AG08396 (cell line): ENCODE results near the gene ASPN.

ENCODE experiments used
- DNase-seq: peaks from one replicate; pipeline ENCODE4 v3.0.0; 2012; ENCODE audit warnings: low spot score, mixed read lengths

Gene ASPN

GRCh38 chr9:92482329-92482728 is at the start of gene ASPN:
Gene ASPN, minus strand, starts transcription at chr9:92482506.
- DNase-seq, result no peak

DNA sequence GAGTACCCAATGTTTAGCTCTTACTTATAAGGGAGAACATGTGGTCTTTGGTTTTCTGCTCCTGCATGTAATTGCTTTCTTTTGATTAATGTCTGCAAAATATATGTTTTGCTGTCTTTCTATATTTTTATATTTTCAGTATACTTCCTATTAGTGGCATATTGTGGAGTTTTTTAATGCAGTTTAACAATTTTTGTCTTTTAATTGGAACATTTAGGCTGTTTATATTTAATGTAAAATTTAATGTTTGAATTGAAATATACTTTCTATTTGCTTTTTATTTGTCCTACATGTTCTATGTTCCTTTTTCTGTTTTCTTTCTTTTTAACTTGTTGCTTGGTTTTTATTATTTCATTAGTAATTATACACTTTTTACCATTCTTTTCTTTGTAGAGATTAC is 48.6 kb upstream of the ASPN start:
- no peak for DNase-seq

GRCh38 chr9:92529124-92529523 is 46.8 kb upstream of the ASPN start:
- DNase-seq, result no peak

DNA sequence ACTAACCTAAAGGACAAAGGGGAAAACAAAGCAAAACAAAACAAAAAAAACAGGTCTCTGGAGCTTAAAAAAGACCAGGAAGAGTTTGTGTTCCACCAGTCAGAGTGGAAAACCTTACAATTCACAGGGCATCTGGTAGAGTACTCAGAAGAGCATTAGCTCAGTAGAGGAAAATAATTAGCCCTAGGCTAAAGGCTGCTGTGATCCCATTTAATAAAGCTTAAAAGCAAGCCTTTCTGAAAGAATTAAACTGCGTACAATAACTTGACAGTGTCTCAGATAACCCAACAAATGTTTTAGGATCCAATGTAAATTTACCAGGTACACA is 46.2 kb upstream of the ASPN start:
- no peak for DNase-seq

- DNase-seq, result no peak
Observed at GRCh38 chr9:92527832-92528521, 45.7 kb upstream of the ASPN start.

DNA sequence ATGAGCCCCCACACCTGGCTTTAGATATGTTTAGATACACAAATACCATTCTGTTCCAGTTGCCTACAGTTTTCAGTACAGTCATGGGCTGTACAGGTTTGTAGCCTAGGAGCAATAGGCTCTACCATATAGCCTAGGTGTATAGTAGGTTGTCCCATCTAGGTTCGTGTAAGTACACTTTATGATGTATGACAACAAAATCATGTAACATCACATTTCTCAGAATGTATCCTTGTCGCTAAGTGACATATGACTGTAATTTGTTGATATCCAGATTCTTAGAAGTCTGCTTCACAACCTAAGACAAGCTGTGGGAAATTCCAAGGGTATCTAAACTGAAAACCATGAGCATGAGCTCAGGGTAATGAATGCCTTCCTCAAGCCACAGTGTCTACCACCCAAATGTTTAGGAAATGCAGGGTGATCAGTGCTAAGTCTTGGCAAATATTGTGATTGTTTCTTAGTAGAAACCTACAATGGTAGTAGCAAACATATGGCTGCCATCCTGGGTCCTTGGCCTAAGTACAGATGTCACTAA is 45.1 kb upstream of the ASPN start:
- DNase-seq, result no peak

DNA sequence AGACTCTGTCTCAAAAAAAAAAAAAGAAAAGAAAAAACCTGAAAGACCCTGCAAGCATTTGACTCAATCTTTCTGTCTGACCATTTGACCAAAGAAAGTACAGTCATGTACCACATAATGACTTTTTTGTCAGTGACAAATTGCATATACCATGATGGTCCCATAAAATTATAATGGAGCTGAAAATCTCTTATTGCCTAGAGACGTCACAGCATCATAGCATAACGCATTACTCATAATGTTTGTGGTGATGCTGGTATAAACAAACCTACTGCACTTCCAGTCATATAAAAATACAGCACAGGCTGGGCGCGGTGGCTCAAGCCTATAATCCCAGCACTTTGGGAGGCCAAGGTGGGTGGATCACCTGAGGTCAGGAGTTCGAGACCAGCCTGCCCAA is 43.0 kb upstream of the ASPN start:
- no peak for DNase-seq

DNA sequence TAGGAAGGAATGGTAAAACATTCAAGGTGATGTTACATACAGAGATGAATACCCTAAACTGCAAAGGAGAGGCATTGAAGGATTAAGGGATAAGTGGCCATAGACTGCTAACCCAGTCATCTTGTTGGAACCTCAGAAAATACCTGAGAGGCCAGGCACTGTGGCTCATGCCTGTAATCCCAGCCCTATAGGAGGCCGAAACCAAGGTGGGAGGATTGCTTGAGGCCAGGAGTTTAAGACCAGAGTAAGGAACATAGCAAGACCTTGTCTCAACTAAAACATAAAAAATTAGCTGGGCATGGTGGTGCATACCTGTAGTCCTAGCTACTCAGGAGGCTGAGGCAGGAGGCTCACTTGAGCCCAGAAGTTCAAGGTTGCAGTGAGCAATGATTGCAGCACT is 42.6 kb upstream of the ASPN start:
- DNase-seq, result no peak

- no peak for DNase-seq
Observed at GRCh38 chr9:92522983-92523970, 41.0 kb upstream of the ASPN start.

GRCh38 chr9:92520837-92521236 is 38.5 kb upstream of the ASPN start:
- DNase-seq, result no peak

- DNase-seq, result no peak
Observed at GRCh38 chr9:92518199-92518598, 35.9 kb upstream of the ASPN start.

- no peak for DNase-seq
Observed at GRCh38 chr9:92517046-92517445, 34.7 kb upstream of the ASPN start.

GRCh38 chr9:92516521-92516920 is 34.2 kb upstream of the ASPN start:
- no peak for DNase-seq

DNA sequence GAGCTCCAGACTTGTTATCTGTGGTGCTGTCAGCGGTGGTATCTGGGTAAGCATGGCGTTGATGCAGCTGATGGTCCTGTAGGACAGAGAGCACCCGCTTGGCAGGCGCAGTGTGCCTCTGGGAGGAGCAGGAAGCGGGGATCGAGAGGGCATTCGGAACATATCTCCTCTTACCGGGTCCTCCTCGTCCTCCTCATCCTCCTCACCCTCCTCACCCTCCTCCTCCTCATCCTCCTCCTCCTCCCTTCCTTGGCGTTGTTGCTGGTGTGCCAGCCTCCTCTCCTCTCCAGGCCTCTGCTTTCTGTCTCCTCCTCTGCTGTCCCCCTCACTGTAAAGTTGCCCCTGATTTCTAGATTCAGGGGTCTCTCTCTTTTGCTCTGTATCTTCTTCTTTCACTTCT is 32.3 kb upstream of the ASPN start:
- DNase-seq, result no peak

DNA sequence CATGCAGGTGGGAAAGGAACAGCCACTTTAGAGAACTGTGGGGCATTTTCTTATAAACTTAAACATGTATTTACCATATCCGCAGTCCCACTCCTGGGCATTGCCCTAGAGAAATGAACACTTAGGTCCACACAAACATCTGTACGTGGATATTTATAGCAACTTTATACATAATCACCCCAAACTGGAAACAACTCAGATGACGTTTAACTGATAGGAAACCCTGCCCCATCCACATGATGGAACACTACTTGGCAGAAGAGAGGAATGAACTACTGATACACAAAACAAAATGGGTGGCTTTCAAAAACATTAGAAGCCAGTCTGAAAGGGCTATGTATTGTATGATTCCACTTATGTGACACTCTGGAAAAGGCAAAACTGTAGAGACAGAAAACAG is 31.0 kb upstream of the ASPN start:
- DNase-seq, result no peak

DNA sequence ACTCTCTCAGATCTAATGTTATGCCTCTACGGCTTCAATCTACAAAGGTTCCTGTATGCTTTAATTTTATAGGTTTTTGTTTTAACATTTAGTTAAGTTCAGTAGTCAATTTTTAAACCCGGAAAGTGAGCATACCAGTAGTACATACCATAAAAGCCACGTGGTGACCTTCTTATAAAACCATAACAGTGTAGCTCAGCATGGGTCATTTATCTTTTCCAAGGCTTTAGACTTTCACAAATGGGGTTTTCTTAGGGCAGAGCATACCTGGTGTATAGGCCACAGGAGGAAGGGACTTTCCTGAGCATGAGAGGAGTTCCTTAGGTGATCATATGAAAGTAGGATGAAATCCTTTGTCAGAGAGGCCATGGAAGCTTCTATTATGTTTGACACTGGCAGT is 30.3 kb upstream of the ASPN start:
- DNase-seq, result no peak

GRCh38 chr9:92510747-92511146 is 28.4 kb upstream of the ASPN start:
- DNase-seq, result no peak

DNA sequence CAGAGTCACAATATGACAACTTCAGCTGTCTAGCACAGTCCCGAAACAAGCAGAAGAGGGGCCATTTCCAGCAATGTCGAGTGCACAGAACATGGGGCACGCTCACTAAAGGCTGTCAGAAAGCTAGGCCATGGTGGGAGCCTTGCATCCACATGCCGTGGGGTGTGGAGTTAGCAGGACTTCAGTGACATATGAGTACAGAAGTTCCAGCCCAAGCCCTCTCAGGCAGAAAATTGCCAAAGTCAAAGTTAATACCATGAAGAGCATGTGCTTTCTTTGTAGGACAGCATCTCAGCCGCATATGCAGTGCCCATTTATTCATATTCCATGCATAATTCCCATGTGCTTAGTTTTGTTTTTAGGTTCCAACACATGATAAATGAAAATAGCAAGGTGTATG is 26.7 kb upstream of the ASPN start:
- no peak for DNase-seq

- DNase-seq, result no peak
Observed at GRCh38 chr9:92508018-92508820, 25.9 kb upstream of the ASPN start.

DNA sequence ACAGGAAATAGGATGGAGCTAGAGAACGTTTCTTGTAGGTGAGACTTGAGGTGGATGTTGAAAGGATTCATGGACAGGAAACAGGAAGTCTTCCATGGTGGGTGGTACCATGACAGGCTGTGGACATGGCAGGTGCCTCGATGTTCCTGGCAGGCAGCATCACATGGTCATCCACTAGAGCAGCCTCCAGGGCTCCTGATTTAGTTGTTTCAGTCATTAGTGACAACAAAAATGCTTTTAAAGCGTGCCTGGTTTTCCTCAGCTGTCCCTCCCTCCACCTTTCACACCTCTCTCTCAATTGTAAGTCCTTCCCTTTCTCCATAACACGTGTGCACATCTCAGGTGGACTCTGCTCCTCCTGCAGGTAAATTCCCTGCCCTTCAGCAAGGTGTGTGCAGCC is 25.2 kb upstream of the ASPN start:
- no peak for DNase-seq

DNA sequence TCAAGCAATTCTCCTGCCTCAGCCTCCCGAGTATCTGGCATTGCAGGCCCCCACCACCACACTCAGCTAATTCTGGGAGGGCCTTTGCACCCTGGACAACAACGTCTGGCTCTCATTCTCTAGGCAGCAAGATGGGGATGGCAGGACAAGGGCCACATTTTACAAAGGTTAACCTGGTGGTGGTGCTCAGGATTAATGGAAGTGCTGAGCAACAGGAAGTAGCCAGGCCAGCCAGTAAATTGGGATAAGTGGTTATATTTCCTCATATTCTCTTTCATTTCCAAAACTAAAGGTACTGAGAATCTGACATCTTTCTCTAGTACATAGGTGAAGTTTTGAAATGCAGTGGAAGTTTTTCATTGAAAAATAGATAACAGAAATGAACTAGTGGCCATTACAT is 24.7 kb upstream of the ASPN start:
- no peak for DNase-seq

DNA sequence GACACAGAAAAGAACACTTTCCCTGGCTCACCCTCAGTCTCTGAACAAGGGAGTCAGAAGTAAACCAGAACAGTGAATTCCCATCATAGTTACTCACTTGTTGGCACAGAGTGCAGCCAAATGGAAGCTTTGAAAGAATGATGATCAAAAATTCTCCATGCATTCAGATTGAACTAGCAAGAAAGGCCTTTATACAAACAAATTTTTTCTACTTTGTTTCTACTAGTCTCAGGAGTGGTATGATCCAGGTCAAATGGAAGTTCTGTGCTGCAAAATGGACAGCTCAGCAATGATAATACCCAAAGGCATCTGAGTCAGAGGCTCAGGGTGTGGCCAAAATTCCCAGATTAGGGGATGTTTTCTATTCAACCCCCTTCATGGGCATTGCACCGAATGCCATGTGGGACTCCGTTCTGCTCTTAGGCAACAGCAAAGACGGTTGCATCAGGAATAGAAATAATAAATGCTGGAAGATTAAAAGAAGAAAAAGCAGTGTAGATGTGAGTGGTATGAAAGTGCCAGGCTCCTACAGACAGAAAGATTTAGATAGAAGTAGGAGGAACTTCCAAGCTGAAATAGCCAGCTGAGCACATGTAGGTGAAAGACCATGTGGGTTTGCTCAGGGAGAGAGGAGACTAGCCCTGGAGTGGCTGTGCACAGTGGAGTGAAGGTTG is 24.0 kb upstream of the ASPN start:
- DNase-seq, result peak; percentile 76
